Panc1 (cell line): ENCODE data around the gene SMC3. TPM values are rescaled to one million over a fixed set of nuclear protein-coding genes. Genes with fewer than 3 reads are reported as not detected.

Experiments used
- ATAC-seq: fragments of 200-7000 bp; cut with Tn5 transposase; 2 replicates; pipeline ENCODE4 v1.9.1; 2020; ENCODE audit warnings: mild to moderate bottlenecking, moderate library complexity
- BruUV-seq: library from RNA; stranded (reverse); fragments of 400-500 nt; replicated peaks from 2 replicates; lab custom pipeline; 2021; lab: Mats Ljungman, UMichigan
- CTCF ChIA-PET: fragments of 300-600 bp; sonication (Branson Sonifier 250); formaldehyde crosslinking; loops from one replicate; lab custom pipeline; 2022; ENCODE audit warnings: antibody characterized with exemption; lab: Charles Lee
- POLR2A ChIA-PET: fragments of 300-600 bp; sonication (Branson Sonifier 250); formaldehyde crosslinking; loops from one replicate; lab custom pipeline; 2022; ENCODE audit warnings: antibody characterized with exemption; lab: Charles Lee
- DNase-seq: peaks from one replicate; pipeline ENCODE4 v3.0.0-alpha.2; 2010; ENCODE audit warnings: low read depth, low spot score
- H3K27ac ChIP-seq: 2 replicates; pipeline ENCODE4 v1.5.1; 2011; ENCODE audit warnings: mild to moderate bottlenecking, low read length, inconsistent platforms
- H3K27me3 ChIP-seq: fragments of 200-500 bp; sonication (Bioruptor generic); 2 replicates; pipeline ENCODE4 v1.6.0; 2014; ENCODE audit warnings: low read length, inconsistent platforms; ENCODE audit not compliant: control insufficient read depth, insufficient read depth
- H3K36me3 ChIP-seq: fragments of 200-500 bp; sonication (Bioruptor generic); 2 replicates; pipeline ENCODE4 v1.5.1; 2014; ENCODE audit warnings: inconsistent platforms, mild to moderate bottlenecking, low read length, moderate library complexity; ENCODE audit not compliant: control insufficient read depth, insufficient read depth
- H3K4me1 ChIP-seq: 2 replicates; pipeline ENCODE4 v1.5.1; 2011; ENCODE audit warnings: inconsistent platforms, mild to moderate bottlenecking, low read length, moderate library complexity; ENCODE audit not compliant: control insufficient read depth, insufficient read depth
- H3K4me3 ChIP-seq, 2 experiments: 2 replicates each; pipeline ENCODE4 v1.5.1; 2011 to 2012; ENCODE audit warnings: low read depth in 2 of 2, low read length in 2 of 2, mild to moderate bottlenecking in 2 of 2, inconsistent platforms in 1 of 2, moderate library complexity in 1 of 2
- H3K9me3 ChIP-seq: fragments of 200-500 bp; sonication (Bioruptor generic); 2 replicates; pipeline ENCODE4 v1.5.1; 2014; ENCODE audit warnings: low read depth, mild to moderate bottlenecking, inconsistent platforms, low read length, moderate library complexity; ENCODE audit not compliant: control insufficient read depth, insufficient read depth
- POLR2AphosphoS5 ChIP-seq: IDR thresholded peaks from 2 replicates; pipeline ENCODE4 v1.6.1; 2012; ENCODE audit warnings: mild to moderate bottlenecking, low read depth, low read length, moderate library complexity
- REST ChIP-seq, 2 experiments: IDR thresholded peaks; 2 replicates each; pipeline ENCODE4 v1.6.1; 2011 to 2012; ENCODE audit warnings: low read depth in 2 of 2, control low read depth in 1 of 2, low read length in 1 of 2, mild to moderate bottlenecking in 1 of 2, moderate library complexity in 1 of 2; ENCODE audit not compliant: insufficient read depth in 1 of 2
- SIN3A ChIP-seq: IDR thresholded peaks from 2 replicates; pipeline ENCODE4 v1.6.1; 2012; ENCODE audit warnings: low read depth, mild to moderate bottlenecking, low read length, moderate library complexity, borderline replicate concordance; ENCODE audit not compliant: insufficient read depth
- TCF7L2 ChIP-seq: IDR thresholded peaks from 2 replicates; pipeline ENCODE4 v1.6.1; 2011; ENCODE audit warnings: mild to moderate bottlenecking, low read depth, low read length, inconsistent platforms
- in situ Hi-C: cut with HindIII; loops from 2 replicates; pipeline ENCODE4 v1.10.0; 2016; ENCODE audit warnings: low sequenced_read_pairs, low pct_unique_long_range_greater_than_20kb
- intact Hi-C: fragments of 100-400 bp; cut with micrococcal nuclease; formaldehyde crosslinking; loops from one replicate; pipeline ENCODE4 v1.10.0; 2022; ENCODE audit not compliant: unreplicated experiment
- total RNA-seq: library from RNA; stranded (reverse); gene quantifications from one replicate; pipeline ENCODE4 v1.2.1, GENCODE V29; 2021; ENCODE audit not compliant: unreplicated experiment
- TF ChIP-seq, protein P1 (sequence below): fragments of 450-650 bp; IDR thresholded peaks from 2 replicates; pipeline ENCODE4 v1.5.1; 2017; ENCODE audit warnings: mild to moderate bottlenecking

Gene SMC3
- total RNA-seq, 1 experiment from 2014 or later: 71.2 TPM

GRCh38 chr10:110647136-110647430 is 79.6 kb downstream of the SMC3 start:
- Histone ChIP-seq H3K27ac (no peak overlapping the region), H3K4me3 (no peak overlapping the region), H3K4me1 (peaks cover 14% of the 10 kb centered on the region), H3K27me3 (peaks cover 59% of the 10 kb centered on the region), H3K36me3 (no peaks in the 10 kb centered on the region; the same call in 1 of the 2 replicates), H3K9me3 (no peaks in the 10 kb centered on the region)
- ATAC-seq: no peak
- intact Hi-C loops: no loop called here
- TF ChIP-seq REST (IDR thresholded peaks at IDR 0.05; ENCODE audit: insufficient read depth in 1 of 2, low read depth in 2 of 2, low read length in 1 of 2) (no peak), POLR2AphosphoS5 (no peak), SIN3A (no peak), TCF7L2 (no peak)
- TF ChIP-seq, protein P1, sequence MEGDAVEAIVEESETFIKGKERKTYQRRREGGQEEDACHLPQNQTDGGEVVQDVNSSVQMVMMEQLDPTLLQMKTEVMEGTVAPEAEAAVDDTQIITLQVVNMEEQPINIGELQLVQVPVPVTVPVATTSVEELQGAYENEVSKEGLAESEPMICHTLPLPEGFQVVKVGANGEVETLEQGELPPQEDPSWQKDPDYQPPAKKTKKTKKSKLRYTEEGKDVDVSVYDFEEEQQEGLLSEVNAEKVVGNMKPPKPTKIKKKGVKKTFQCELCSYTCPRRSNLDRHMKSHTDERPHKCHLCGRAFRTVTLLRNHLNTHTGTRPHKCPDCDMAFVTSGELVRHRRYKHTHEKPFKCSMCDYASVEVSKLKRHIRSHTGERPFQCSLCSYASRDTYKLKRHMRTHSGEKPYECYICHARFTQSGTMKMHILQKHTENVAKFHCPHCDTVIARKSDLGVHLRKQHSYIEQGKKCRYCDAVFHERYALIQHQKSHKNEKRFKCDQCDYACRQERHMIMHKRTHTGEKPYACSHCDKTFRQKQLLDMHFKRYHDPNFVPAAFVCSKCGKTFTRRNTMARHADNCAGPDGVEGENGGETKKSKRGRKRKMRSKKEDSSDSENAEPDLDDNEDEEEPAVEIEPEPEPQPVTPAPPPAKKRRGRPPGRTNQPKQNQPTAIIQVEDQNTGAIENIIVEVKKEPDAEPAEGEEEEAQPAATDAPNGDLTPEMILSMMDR: no peak
- in situ Hi-C loops: no loop called here
- ChIA-PET CTCF (no interaction called here), POLR2A (no interaction called here)
- no TSS peak for BruUV-seq
- DNase-seq: no peak

GRCh38 chr10:110648692-110649346 is 81.3 kb downstream of the SMC3 start:
- no peak for TF ChIP-seq SIN3A
- TF ChIP-seq TCF7L2: no peak
- TF ChIP-seq POLR2AphosphoS5: no peak
- TF ChIP-seq, protein P1: no peak; the same call in 1 of the 2 replicates
- no peak for TF ChIP-seq REST (IDR thresholded peaks at IDR 0.05; ENCODE audit: insufficient read depth in 1 of 2, low read depth in 2 of 2, low read length in 1 of 2)
- H3K4me3 ChIP-seq: no peak overlapping the region
- BruUV-seq: no TSS peak
- intact Hi-C loops (no loop called here), in situ Hi-C loops (no loop called here)
- H3K9me3 ChIP-seq: no peaks in the 10 kb centered on the region
- POLR2A ChIA-PET: no interaction called here
- H3K27ac ChIP-seq: no peak overlapping the region
- H3K4me1 ChIP-seq: peaks cover 4% of the 10 kb centered on the region; the same call in 1 of the 2 replicates
- CTCF ChIA-PET: no interaction called here
- H3K36me3 ChIP-seq: no peaks in the 10 kb centered on the region; the same call in 1 of the 2 replicates
- H3K27me3 ChIP-seq: peaks cover 44% of the 10 kb centered on the region
- DNase-seq: no peak
- no peak for ATAC-seq
